Measurements from ENCODE around the gene ANGEL2. TPM values are rescaled to one million over a fixed set of nuclear protein-coding genes. Genes with fewer than 3 reads are reported as not detected.

The ANGEL2 gene
- total RNA-seq, 4 donors from 2014 or later = 23.8 to 53.3 (median 31.2) TPM

DNA sequence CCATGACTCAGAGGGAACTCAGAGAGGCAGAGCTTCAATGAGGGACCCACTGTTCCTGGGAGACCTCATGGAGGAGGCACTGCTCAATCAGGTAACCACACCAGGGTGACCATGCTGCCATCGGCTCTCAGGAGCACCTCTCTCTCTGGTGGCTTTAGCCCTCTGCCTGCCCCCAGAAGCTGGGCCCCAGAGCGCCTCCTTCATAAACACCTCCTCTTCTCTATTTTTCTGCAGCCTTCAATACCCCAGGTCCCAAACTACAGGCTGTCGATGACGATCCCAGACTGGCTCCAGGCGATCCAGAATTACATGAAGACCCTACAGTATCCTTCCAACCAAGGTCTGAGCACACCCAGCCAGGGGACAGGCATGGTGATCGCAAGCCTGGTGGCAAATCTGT, 54.7 kb downstream of the ANGEL2 start:
- intact Hi-C loops (cut with DNase I; ENCODE audit: low total_unique reads) = no loop called here
- WGBS, 2 donors = 94 to 97% methylated on average over 6 of the region's 6 CpGs
- DNase-seq (ENCODE audit: low spot score in 2 of 2) = no peak
- no peak overlapping the region for H3K4me3 ChIP-seq (ENCODE audit: low read depth, poor library complexity, severe bottlenecking)
- TF ChIP-seq, protein P1, sequence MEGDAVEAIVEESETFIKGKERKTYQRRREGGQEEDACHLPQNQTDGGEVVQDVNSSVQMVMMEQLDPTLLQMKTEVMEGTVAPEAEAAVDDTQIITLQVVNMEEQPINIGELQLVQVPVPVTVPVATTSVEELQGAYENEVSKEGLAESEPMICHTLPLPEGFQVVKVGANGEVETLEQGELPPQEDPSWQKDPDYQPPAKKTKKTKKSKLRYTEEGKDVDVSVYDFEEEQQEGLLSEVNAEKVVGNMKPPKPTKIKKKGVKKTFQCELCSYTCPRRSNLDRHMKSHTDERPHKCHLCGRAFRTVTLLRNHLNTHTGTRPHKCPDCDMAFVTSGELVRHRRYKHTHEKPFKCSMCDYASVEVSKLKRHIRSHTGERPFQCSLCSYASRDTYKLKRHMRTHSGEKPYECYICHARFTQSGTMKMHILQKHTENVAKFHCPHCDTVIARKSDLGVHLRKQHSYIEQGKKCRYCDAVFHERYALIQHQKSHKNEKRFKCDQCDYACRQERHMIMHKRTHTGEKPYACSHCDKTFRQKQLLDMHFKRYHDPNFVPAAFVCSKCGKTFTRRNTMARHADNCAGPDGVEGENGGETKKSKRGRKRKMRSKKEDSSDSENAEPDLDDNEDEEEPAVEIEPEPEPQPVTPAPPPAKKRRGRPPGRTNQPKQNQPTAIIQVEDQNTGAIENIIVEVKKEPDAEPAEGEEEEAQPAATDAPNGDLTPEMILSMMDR (IDR thresholded peaks at IDR 0.05) = no peak
- no peak for TF ChIP-seq POLR2A (IDR thresholded peaks at IDR 0.05)

DNA sequence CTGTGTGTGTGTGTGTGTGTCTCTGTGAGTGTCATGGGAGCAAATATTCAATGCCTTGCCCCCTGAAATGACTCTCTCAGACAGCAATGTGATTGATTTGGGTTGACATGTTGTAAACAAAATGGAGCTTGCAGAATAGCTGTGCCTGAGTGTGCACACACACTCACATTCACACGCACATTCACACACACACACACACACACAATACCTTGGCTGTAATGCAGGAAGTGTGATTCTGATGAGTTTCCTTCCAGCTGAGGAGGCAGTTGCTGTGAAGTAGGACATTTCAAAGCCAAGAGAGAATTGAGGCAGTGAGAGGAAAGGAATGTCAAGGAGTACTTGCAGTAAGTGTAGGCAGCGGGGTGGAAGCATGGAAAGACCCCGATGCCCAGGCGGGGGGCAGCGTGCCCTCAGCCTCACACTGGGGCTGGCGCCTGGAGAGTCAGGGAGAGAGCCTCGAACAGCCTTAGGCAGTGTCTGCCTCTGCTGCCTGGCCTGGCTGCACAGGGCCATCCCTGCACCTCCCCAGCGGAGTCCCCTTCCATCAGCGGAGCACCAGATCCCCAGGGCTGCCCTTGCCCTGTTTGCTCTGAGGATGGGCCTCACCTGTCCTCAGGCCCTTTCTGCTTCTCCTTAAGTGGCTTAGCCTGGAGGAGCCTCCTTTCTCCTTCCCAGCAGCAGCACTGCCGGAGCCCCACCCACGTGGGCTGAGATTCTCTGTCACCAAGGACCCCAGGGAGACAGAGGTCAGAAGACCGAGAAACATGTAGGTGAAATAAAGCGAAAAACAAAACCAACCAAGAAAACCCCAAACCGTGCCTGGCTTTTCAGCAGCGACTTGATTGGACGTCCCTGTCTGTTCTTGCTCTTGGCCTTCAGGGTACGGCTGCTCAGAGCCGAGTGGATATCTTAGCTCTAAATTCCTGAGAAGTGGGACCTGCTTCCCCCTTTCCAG, 56.1 kb downstream of the ANGEL2 start:
- DNase-seq (ENCODE audit: low spot score in 2 of 2) = no peak
- intact Hi-C loops (cut with DNase I; ENCODE audit: low total_unique reads) = no loop called here
- H3K4me3 ChIP-seq (ENCODE audit: low read depth, poor library complexity, severe bottlenecking) = no peak overlapping the region
- TF ChIP-seq, protein P1 (IDR thresholded peaks at IDR 0.05) = no peak
- TF ChIP-seq POLR2A (IDR thresholded peaks at IDR 0.05) = no peak
- 86 to 94% methylated on average over 18 of the region's 18 CpGs for WGBS, 2 donors

DNA sequence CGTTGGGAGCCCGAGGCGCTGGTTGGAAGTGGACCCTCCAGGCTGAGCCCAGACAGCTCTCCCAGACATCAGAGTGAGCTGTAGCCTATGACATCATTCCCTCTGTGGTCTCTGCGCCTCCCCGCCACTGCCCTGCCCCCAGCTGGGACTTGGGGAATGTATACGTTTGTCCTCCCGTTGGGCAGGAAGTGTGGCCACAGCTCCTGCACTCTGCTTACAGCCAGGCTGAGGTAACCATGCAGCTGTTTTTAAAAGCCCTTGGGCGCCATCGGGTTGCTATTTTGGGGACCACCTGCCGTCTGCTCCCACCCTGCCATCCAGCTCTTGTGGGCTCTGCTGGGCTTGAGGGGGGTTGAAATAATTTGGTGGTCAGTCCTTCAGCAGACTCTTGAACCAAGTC, 57.5 kb downstream of the ANGEL2 start:
- 75 to 77% methylated on average over 8 to 10 of the region's 10 CpGs for WGBS, 2 donors
- TF ChIP-seq, protein P1 (IDR thresholded peaks at IDR 0.05) = no peak
- intact Hi-C loops (cut with DNase I; ENCODE audit: low total_unique reads) = no loop called here
- no peak overlapping the region for H3K4me3 ChIP-seq (ENCODE audit: low read depth, poor library complexity, severe bottlenecking)
- no peak for DNase-seq (ENCODE audit: low spot score in 2 of 2)

DNA sequence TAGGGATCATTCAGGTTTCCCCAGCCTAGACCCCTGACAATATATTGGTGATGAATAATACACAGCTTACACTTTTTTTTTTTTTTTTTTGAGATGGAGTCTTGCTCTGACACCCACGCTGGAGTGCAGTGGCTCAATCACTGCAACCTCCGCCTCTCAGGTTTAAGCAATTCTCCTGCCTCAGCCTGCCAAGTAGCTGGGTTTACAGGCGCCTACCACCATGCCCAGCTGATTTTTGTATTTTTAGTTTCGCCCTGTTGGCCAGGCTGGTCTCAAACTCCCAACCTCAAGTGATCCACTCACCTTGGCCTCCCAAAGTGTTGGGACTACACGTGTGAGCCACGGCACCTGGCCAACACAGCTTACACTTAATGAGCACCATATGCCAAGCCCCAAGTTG, 58.1 kb downstream of the ANGEL2 start:
- DNase-seq (ENCODE audit: low spot score in 2 of 2) = no peak
- intact Hi-C loops (cut with DNase I; ENCODE audit: low total_unique reads) = no loop called here
- WGBS, 2 donors = 81 to 91% methylated on average over 6 of the region's 6 CpGs
- TF ChIP-seq POLR2A (IDR thresholded peaks at IDR 0.05) = no peak
- no peak overlapping the region for H3K4me3 ChIP-seq (ENCODE audit: low read depth, poor library complexity, severe bottlenecking)

DNA sequence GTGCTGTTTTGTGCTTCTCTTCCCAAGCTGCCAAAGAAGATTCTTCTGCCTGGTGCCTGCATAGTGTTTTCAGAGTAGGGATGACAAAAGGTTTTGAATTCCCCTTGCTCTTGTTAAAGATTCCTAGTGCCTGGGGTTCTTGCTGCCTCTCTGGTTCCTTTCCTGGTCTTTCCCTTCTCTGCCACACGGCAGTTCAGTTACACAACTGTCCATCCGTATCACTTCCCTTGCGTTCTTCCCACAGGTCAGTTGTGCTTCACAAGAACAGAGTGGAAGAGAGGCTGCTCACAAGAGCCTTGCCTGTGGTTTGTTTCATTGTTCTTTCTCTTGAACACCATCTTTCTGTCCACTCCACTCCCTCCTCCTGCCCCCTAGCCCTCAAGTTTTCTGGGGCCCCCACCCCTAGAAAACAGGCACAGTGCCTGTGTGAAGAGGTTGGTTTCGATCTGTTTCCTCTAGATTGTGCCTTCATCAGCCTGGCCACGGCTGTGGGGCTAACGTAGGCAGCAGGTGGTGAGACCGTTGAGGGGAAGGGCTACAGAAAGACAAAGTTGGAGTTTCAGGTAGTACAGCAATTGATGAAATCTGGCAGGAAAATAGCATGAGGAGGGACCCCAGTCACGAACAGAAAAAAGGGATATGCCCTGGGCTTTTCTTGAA, 59.6 kb downstream of the ANGEL2 start:
- WGBS, 2 donors = 81 to 86% methylated on average over 8 of the region's 8 CpGs
- intact Hi-C loops (cut with DNase I; ENCODE audit: low total_unique reads) = no loop called here
- DNase-seq (ENCODE audit: low spot score in 2 of 2) = no peak
- TF ChIP-seq, protein P1 (IDR thresholded peaks at IDR 0.05) = no peak
- no peak for TF ChIP-seq POLR2A (IDR thresholded peaks at IDR 0.05)
- no peak overlapping the region for H3K4me3 ChIP-seq (ENCODE audit: low read depth, poor library complexity, severe bottlenecking)

DNA sequence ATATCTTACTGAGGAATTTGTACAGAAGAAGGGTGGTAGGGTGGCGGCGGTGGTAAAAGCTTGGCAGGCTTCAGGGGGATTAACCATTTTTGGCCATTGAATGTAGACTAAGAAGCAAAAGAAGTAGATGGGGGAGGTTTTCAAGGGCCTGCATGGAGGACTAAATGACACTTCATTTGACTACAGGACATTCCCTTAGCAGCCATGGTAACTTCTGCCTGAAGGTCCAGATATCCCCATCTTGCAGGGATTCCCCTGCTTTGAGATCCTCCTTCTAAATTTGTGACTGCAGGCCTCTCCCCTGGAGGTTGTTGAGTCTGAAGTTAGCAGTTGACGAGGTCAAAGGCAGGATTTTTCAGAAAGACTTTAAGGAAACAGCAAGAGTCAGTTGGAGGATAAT, 60.6 kb downstream of the ANGEL2 start:
- 97 to 98% methylated on average over 3 of the region's 3 CpGs for WGBS, 2 donors
- no peak overlapping the region for H3K4me3 ChIP-seq (ENCODE audit: low read depth, poor library complexity, severe bottlenecking)
- intact Hi-C loops (cut with DNase I; ENCODE audit: low total_unique reads) = no loop called here
- no peak for DNase-seq (ENCODE audit: low spot score in 2 of 2)
- TF ChIP-seq POLR2A (IDR thresholded peaks at IDR 0.05) = no peak
- TF ChIP-seq, protein P1 (IDR thresholded peaks at IDR 0.05) = no peak

Measured in lower leg skin (tissue), 4 donors.